ENCODE measurements around the gene PRKCA. TPM values are rescaled to one million over a fixed set of nuclear protein-coding genes. Genes with fewer than 3 reads are reported as not detected.

PRKCA gene
- total RNA-seq, 1 donor from 2014 or later: 112 TPM

DNA sequence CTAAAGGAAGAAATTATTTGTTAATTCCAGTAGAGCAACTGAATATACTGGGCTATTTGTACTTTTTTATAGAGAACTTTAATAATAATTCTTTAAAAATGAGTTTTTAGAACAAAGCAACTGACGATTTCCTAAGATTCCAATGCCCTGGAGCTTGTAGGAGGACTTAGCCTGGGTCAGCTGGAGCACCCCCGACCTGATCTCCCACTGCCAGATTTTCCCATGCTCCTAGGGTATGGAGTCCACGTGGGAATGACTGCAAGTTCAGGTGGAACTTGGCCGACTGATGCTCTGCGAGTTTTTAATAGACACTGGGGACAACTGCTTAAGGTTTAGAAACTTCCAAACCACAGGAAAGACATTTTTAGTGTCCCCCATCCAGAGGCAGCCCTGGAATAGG is 507.0 kb downstream of the PRKCA start:
- intact Hi-C loops (cut with micrococcal nuclease): no loop called here

DNA sequence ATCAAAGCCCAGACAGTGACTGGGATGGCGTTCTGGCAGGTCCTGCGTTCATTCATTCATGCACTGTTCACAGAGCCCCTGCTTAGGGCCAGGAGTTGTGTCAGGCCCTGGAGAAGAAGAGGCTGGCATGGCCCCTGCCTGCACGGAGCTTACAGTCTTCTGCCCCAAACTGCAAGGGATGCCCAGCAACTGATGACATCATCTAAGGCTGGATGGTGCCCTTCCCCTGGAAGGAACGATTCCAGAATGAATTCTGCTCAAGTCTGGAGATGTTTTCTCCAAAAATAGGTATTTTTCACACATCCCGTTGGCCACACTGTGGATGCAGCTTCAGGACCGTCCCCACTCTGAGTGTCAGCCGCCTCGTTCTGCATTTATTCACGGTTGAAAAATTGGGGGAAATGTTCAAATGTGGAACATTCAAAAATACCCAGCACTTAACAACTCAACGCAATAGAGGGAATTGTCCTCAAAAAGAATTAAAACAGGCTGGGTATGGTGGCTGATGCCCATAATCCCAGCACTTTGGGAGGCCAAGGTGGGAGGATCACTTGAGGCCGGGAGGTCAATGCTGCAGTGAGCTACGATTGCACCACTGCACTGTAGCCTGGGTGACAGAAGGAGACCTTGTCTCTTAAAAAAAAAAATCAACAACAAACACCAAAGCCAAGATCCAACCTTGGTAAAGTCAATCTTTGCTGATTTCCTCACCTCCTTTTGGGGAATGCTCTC is 508.7 kb downstream of the PRKCA start:
- intact Hi-C loops (cut with micrococcal nuclease): no loop called here

DNA sequence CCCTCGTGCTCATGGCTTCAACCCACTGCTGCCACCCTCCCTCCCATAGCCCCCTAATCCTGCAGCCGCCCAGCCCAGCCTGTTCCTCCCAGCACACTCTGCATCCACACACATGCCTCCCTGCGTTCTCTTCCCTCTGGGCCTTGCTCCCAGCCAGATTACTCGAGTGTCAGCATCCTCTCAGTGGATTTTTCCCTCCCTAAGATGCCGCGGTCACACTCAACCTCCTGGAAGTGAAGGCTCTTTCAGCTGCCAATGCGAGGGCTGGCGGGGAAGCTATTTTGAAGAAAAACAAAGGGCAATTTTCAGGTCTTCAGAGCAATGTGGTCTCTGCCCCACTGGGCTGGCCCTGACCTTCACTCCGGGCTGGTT is 509.3 kb downstream of the PRKCA start:
- intact Hi-C loops (cut with micrococcal nuclease): no loop called here

DNA sequence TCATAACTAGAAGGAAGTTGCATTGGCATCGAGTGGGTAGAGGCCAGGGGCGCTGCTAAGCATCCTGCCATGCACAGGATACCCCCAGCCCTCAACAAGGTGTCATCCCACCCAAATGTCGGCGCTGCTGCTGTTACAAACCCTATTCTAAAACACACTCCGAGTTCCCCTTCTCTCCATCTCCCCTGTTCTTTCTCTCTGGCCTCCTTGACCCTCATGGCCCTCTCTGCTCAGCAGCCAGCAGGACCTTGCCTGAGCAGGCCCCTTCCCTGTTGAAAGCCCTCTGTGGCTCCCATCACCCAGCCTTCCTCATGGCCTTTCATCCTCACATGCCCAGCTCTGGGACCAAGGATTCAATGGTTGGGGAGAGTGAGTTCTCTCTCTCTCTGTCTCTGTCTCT is 510.2 kb downstream of the PRKCA start:
- intact Hi-C loops (cut with micrococcal nuclease): no loop called here

DNA sequence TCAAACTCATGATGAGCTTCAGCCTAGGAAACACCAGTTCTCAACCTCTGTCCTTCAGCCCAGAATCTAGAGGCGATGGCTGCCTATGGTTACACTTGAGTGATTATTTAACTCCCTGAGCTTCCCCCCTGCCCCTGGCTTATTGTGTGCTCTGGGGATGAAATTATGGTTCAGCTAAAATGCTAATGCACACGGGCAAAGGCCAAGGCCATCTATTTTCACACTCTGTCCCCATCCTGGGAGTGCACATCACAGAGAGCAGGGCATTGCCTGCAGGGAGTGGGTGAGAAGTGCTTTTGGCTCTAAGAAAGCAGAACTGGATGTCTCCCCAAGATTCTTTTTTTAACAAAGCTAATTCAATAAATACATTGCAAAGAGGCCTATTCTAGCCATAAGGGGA is 510.9 kb downstream of the PRKCA start:
- intact Hi-C loops (cut with micrococcal nuclease): no loop called here

DNA sequence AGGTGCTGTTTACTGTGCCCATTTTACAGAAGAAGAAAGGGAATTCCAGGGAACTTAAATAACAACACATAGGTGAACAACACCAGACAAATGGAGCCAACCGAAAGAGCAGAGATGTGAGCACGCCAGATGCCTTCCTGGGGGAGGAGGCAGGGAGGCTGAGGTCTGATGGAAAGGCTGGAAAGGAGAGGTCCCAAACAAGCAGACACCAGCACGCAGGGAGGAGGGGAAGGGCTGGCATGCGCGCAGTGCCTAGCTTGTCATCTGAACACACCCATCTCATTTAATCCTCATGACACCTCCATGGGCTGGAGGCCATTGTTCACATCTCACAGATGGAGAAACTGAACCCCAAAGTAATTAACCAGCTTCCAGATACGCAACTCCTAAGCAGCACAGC is 511.6 kb downstream of the PRKCA start:
- intact Hi-C loops (cut with micrococcal nuclease): no loop called here

DNA sequence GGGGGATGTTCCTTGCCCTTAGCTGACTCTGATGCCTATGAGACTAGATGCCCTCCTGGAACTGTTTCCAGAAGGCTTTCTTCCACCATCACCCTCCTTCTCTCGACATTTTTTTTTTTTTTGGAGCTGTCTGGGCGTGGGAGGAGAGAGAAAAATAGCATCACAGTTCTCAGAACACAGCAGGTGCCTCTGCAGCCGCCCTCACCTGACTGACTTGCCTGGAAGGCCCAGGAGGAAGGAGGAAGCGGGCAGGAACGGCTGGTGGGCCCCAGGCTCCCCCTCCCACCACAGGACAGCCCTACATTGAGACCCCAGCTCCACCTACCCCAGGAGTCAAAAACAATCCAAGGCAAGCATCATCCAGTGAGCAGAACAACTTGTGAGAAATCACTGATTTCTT is 512.2 kb downstream of the PRKCA start:
- intact Hi-C loops (cut with micrococcal nuclease): no loop called here

DNA sequence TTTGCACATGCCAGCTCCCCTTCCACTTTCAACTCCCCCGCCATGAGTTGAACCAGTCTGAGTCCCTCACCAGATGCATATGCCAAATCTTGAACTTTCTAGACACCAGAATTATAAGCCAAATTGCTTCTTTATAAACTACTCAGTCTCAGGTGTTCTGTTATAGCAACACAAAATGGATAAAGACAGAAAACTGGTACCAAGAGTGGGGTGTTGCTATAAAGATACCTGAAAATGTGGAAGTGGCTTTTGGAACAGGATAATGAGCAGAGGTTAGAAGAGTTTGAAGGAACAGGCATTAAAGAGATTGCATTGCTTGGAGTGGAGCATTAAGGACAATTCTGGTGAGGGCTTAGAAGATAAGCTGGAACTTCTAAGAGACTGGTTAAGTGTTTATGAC is 515.3 kb downstream of the PRKCA start:
- intact Hi-C loops (cut with micrococcal nuclease): no loop called here

DNA sequence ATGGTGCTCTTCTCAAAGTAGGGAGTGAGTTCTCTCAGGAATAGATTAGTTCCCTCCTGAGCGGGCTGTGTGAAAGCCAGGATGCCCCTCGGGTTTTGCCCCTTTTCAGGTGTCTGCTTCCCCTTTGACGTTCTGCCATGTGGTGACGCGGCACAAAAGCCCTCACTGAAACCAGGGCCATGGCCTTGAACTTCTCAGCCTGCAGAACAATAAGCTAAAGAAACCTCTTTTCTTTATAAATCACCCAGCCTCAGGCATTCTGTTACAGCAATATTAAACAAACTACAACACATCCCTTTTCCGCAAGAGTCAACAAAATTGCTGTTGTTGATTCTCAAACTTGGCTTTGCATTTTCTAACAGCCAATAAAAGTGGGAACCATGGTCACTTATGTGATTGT is 517.1 kb downstream of the PRKCA start:
- intact Hi-C loops (cut with micrococcal nuclease): no loop called here

DNA sequence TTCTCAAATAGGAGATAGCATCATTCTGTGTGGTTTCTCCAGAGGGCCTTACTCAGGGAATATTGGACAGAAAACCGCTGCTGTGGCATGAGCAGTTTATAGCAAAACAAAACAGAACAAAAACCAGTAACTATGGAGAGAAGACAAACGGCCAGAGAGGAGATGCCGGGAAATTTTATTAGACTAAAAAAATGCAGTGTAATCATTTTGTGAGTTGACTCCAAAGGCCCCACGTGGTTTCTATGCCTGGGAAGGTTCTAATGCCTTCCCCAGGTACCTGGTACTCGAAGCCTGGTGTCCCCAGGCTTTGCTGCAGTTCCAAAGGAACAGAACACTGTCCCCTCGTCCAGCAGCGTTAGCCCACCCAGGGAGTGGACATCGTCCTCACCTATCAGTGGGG is 519.6 kb downstream of the PRKCA start:
- intact Hi-C loops (cut with micrococcal nuclease): no loop called here

DNA sequence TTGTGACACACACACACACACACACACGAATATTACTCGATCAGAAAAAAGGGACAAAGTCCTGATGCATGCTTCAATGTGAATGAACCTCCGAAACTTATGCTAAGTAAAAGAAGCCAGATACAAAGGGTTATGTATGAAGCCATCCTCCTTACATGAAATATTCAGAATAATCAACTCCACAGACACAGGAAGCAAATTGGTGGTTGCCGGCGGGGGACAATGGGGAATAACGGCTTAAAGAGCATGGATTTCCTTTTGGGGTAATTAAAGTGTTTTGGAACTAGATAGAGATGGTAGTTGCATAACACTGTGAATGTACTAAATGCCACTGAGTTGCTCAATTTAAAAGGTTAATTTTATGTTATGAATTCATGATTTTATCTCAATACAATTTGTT is 524.4 kb downstream of the PRKCA start:
- intact Hi-C loops (cut with micrococcal nuclease): no loop called here

DNA sequence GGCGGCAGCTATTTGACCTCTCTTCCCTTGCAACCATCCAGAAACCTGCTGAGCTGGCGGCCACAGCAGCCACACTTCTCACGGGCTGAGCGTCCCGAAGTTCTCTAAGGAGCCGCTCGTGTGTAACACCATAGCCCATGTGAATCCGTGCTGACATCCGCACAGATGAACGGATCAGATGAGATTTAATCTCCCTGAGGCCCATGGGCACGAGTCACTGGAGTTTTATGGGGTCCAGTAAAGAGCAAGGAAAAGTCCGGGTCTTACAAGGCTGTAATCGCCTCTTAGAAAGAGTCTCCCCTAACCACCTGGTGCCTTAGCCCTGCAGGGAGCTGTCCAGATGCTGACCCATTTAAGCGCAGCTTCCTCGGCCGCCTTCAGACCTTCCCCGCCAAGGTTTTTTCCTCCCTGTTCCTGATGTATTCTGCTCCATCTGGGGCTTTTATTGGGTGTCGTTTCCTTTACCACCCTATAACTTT is 527.0 kb downstream of the PRKCA start:
- intact Hi-C loops (cut with micrococcal nuclease): no loop called here

DNA sequence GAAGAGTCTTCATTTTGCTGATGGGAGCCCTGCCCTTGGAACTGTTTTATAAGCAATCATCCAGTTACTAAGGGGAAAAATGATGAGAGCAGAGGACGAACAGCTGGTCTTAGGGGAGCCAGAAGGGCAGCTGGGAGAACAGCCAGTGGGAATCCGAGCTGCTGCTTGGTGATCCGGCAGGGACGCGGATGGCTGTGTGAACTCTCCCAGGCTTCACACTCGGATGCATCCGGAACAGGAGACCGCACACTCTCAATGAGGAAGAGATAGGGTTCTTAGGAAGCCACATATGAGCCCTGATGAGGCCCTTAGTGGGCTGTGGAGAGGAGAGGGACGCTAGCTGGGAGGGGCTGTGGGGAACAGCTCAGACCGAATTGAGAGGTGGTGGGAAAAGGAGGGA is 527.5 kb downstream of the PRKCA start:
- intact Hi-C loops (cut with micrococcal nuclease): no loop called here

DNA sequence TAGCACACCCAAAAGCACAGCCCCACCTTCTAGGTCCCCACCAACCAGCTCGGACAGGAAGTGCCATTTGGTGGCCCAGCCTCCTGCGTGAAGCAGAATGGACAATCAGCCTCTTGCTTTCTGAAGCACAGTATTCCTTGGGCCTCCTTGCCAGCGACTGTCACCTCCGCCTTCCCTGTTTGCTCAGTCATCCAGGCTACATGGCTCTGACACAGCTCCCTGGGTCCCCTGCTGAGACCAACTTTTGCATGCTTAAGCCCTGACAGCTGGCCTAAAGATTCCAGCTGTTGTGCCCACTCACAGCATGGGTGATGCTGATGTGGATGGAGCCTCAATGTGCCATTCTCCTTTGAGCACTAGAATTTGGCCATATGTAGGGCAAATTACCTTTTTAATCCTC is 528.0 kb downstream of the PRKCA start:
- intact Hi-C loops (cut with micrococcal nuclease): no loop called here

DNA sequence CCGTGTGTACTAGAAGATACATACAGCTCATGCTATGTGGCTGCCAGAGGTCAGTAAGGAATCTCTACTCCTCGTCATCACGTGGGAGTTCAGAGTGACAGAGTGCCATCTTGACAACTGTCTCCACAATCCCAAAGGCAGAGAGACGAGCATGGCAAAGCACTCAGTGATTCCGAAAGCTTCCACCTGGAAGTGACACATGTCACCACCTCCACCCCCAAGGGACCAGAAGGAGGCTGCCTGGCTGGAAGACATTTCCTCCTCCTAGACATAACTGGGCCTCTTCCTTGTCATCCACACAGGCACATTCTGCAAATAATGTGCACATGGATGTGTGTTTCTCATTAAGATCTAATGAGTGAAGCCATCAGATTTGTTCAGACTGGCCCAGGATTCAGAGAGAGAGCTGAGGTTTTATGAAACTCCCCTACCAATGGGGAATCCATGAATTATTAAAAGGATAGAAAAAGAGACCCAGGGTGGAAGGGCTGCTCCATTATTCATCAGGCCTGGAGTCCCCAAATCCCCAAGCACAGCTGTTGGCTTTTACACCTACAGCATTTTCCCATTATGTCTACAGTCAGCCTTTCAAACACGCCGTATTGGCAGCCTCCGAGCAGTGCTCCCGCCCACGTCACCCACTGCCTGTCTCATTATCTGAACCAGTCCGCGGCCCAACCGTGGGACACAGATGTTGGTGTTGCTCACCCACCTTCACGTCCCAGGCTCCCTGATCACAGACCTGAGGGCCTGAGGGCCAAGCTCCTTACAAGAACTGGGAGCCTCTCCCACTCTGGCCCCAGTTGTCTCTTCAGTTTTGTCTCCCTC is 529.2 kb downstream of the PRKCA start:
- intact Hi-C loops (cut with micrococcal nuclease): no loop called here

DNA sequence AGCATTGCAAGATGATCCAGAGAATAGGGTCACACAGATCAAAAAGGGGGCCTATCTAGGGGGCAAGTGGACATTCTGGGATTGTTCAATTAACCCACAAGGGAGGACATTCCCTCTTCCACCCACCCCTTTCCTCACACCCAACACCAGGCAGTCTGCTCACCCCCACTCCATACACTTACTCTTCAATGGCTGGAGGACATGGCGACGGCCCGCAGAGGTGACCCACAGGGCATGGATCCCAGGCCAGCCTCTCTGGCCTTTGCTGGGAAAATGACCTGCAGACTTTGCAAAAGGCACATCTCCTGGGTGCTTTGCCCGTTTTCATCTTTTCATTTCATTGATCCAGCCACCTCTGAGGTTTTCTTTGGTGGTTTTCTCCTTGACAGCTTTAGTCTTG is 530.8 kb downstream of the PRKCA start:
- intact Hi-C loops (cut with micrococcal nuclease): no loop called here

DNA sequence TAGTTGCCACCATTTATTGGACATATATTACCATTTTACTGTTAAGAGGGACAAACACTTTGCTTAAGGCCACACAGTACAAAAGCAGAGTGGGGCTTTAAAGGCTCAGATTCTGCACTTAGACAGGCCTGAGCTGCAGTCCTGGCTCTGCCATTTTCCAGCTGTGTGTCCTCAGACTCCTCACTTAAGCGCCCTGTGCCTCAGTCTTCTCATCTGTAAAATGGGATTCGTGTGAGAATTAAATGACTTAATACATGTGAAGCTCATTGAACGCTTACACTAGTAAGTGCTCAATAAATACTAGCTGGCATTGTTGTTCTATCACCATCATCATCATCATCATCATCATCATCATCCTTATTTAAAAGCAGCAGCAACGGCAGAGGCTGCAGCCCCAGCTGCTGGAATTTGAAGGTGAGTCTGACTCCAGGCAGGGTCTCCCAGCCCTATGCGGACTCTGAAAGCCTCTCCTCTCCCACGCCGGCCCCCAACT is 532.1 kb downstream of the PRKCA start:
- intact Hi-C loops (cut with micrococcal nuclease): no loop called here

DNA sequence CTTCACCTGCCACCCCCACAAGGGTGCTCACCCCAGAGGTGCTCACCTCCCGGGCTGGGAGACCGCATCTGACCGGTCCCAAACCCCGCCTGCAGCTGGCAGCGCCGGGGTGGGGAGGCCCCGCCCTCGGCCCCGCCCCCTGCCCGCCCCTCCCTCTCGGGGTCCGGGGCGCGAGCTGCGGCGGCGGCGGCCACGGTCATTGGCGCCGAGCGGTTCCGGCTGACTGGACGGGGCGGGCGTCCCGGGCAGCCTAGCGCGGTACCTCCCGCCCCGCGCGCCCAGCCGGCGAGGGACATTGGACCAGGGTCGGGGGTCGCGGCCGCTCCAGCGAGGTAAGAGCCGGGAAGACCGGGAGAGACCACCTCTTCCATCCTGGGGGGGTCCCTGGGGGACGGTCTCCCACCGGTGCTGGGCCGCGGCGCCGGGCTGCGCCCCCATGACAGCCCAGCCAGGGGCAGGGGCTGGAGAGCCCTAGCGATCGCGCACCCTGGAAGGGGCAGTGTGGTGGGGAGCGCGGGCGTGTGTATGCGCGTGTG is 532.6 kb downstream of the PRKCA start, which contains the start of gene CACNG5:
TSS of gene CACNG5 (plus strand) at position 199 of the 536 bp plus-strand sequence. CDS start 42,216 bp downstream, outside the sequence.
- intact Hi-C loops (cut with micrococcal nuclease): no loop called here

DNA sequence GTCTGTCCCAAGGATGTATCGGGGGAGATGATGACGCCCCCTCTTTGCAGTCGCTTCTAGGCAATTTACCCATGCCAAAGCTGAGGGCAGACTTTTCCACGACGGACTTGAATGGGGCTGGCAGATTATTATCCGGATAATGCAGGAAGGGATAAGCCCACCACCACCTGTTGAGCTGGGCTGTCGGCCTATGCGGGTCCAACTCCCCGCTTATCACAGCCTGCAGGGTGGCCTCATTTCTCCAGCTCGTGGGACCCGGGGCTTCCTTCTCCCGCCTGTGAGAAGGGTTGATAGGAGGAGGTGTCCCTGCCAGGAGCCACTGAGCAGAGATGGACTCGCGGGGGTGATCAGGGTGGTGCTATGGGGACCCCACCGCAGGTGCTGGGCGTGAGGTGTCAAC is 533.1 kb downstream of the PRKCA start:
- intact Hi-C loops (cut with micrococcal nuclease): no loop called here

DNA sequence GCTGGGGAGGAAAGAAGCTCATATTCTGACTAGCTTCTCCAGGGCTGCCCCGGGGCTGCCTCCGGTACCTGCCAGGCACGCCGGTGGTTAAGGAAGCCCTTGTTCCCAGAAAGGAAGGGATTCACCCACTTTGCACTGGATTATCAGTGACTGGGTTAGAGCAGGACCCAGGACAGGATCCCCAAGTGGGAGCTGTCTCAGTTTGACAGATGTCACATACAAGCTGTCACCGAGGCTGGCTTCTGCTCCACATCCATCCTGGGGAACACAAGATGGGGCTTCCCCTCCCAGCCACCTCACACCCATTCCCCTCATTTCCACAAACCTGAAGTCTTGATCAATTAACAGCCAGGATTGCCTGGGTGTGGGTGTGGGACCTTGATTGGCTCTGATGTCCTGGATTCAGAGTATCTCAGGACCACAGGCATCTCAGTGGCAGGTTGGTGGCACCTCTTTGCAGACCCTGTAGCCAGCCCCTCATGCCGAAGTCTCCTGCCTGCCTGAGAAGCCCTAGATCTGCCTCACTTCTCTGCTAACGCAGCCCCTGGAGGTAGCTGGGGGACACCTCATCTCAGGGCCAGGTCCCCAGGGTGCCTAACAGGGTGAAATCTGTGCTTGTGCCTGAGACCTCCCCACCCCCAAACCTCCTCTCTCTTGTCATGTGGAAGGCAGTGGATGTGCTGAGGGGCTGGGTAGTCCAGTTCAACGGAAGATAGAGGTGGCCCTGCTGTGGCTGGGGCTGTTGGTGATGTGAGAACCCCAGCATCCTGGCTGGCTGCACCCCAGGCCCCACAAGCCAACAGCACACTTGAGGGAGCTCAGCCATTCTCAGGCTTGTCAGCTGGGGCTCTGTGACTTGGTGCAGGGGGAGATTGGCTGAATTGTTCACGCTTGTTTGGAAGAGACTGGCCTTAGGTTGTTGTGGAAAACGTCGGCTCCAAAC is 533.9 kb downstream of the PRKCA start:
- intact Hi-C loops (cut with micrococcal nuclease): no loop called here

DNA sequence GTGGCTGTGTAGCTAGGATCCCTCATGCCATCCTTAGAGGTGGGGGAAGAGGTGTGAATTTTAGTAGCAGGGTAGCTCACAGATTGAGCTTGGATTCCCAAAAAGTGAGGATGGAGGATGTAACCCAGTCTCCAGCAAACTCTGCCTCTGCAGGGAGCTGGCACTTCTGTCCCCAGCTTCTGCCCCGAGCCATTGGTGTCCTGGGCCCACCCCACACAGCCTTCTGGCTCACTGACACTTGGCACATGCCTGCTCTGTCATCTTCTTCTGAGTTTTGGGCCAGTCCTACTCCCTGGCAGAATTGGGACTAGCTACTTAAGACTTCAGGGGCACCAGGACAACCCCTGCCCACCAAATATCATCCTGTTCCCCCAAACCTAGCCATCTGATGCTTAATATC is 534.8 kb downstream of the PRKCA start:
- intact Hi-C loops (cut with micrococcal nuclease): no loop called here

Measured in T-helper 2 cell treated with Interferon-gamma antibody and Interleukin-4, amounts not matched to agents 100 ng/mL and 5 ng/mL, for 36 hours (primary cell).